NCI-H1694 (cell line): Measurements from ENCODE around the gene PHF8.

Source experiments
- DNase-seq: peaks from one replicate; lab custom pipeline; 2025; lab: John Stamatoyannopoulos, UW

Gene PHF8

DNA sequence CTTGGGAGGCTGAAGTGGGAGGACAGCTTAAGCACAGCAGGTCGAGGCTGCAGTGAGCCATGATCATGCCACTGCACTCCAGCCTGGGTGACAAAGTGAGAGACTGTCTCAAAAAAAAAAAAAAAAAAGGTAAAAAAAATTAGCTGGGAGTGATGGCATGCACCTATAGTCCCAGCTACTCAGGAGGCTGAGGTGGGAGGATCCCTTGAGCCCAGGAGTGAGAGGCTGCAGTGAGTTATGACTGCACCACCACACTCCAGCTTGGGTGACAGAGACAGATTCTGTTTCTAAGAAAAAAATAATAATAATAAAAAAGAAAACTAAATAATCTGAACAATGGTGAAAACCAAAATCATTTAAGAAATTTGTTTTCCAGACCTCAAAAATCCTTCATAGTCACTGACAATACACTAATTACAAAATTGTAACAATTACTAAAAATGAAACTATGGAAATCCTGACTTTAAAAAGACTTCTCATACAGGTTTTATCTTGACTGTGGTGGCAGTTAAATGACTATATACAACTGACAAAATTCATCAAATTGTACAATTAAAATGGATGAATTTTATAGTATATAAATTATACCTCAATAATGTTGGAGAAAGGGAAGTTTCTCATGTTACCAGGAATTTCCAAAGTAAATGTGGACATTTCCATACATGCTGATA is 31.3 kb downstream of the PHF8 start:
- no peak for DNase-seq

DNA sequence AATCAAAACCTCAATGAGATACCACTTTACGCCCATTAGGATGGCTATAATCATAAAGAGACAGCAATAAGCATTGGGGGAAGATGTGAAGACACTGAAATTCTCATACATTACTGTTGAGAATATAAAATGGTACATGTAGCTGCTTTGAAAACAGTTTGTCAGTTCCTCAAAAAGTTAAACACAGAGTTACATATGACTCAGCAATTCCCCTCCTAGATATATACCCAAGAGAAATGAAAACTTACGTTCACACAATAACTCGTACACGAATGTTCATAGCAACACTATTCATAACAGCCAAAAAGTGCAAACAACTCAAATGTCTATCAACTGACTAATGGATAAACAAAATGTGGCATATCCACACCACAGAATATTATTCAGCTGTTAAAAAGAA is 36.6 kb downstream of the PHF8 start:
- no peak for DNase-seq

DNA sequence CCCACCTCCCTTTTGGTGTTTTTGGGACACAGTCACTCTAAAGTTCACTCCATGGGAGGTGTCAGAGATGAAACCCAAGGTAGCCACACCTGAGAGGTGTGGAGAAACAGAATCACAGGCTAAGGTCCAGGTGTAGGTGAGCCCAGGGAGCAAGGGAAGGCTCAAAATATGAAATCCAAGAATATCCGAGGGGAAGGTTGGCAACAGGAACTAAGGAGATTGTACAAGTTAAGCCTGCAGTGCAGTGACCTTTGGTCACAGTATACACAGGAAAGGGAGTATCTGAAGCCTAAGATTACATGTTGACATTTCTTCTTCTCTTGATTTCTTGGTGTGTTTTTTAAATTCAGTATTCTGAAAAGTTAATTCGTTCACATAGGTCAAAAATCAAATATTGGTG is 46.5 kb downstream of the PHF8 start:
- DNase-seq: no peak

DNA sequence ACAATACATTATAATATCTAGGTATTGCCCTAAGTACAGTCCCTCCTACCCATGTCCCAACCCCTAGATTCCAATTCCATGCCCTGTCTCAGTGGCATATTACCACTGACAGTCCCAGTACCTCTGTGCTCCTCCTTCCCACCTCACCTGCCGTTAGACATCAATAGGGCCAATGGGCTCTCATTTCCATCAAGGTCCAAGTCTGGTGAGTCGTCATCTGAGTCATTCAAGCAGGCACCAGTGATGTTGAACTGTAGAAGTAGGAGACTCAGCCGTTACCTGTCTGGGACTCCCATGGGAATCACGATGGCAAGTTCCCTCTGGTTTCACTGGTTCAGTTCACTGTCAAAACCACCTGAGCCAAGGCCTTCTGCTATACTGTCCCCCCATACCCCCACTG is 51.7 kb downstream of the PHF8 start:
- no peak for DNase-seq

DNA sequence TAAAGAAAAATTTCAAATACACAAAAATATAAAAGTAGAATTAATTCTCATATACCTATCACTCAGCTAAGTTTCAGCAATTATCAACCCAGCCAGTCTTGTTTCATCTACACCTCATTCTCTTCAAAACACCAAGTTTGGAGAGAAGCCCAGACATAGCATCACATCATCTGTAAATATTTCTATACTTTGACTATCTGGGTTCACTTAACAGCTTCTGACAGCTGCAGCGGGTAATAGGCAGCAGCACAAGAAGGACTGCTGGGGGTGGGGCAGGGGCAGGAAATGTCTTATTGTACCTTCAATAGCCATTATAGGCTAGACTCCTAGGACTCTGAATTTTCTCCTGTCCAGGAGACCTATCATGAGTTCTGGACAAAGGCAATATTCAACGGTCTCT is 54.1 kb downstream of the PHF8 start:
- DNase-seq: no peak

DNA sequence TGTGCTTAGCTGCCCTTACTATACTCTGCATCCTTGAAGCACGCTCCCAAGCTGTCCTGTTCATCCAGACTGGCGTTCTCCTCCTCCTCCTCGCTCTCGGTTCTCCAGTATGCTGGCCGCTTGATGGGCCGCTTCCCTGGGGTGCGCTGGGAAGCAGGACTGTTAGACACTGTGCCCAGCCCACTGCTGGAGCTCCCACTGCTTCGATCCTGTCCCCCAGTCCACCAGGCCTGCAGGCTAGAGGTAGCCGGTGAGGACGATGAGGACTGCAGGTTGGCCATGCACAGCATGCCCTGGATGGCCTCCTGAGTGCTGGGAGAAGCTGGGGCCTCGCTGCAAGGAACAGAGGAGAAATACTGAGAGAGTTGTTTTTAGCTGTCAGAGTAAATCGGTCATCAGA is 59.4 kb downstream of the PHF8 start:
- DNase-seq: no peak

DNA sequence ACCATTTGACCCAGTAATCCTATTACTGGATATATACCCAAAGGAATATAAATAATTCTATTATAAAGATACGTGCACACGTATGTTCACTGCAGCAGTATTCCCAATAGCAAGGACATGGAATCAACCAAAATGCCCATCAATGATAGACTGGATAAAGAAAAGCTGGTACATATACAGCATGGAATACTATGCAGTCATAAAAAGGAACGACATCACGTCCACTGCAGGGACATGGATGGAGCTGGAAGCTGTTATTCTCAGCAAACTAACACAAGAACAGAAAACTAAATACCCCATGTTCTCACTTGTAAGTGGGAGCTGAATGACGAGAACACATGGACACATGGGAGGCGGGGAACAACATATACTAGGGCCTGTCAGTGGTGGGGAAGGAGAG is 69.7 kb downstream of the PHF8 start:
- DNase-seq: no peak

DNA sequence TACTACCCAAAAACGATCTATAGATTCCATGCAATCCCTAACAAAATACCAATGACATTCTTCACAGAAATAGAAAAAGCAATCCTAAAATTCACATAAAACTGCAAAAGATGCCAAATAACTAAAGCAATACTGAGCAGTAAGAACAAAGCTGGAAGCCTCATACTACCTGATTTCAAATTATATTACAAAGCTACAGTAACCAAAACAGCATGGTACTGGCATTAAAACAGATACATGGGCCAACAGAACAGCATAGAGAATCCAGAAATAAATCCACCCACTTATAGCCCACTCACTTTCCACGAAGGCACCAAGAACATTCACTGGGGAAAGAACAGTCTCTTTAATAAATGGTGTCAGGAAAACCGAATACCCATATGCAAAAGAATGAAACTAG is 74.7 kb downstream of the PHF8 start:
- DNase-seq: no peak

DNA sequence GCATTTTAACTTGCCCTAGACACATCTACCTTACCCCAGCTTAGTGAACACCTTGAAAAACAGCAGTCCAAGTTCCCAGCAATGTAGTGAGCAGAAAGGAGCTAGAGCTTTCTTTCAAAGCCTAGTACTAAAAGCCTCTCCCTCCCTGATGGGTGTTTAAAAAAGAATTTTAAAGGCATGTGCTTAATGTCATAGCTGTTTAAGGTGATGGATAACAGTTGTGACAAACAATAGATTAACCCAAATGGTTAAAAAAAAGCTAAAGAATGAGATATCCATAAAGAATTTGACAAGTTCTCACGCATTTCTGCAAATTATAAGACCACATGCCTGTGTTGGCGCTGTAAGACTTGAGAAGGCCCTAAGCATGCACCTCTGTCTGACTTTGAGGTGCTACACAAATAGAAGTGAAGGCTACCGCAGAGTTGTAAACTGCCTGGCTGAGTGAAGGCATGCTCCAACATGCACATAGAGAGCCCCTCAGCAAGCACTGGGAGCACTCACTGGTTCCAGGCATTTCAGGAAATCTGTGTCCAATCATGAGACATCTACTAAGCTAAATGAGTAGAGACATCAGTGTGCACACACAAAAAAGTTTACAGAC is 94.0 kb downstream of the PHF8 start:
- DNase-seq: no peak

DNA sequence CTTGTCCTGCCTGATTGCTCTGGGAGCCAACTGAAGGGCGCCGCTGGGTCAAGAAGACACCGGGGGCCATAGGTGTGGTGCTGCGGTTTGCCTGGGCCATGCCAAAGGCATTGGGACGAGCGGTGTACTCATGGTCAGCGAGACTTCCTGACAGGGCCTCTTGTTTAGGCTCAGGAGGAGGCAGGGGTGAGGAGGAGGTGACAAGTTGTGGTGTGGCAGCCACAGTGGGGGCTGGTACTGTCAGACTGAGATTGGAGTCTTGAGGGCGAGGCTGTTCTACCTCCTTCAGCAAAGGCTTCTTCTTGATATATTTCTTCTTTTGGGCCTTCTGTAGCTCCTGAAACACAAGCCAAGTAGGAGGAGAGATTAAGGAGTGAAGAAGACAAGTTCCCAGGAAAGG is 104.1 kb downstream of the PHF8 start:
- no peak for DNase-seq

DNA sequence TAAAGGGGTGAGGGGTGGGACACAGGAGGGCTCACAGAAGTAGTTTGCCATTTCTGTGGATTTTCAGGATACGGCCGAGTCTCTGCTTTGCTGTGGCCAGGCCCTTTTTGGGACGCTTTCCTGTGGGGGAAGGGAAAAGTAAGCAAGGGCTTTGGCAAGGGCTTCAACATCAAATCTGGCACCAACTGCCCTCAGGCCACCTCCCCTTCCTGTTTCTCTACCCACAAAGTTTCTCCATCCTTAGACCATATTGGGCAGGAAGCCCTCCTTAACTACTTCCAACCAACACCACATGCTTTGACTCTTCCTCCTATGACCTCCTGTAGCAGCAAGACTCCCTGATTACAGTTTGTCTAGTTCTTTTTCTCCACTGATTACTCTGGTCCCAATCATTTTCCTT is 105.1 kb downstream of the PHF8 start:
- DNase-seq: no peak

DNA sequence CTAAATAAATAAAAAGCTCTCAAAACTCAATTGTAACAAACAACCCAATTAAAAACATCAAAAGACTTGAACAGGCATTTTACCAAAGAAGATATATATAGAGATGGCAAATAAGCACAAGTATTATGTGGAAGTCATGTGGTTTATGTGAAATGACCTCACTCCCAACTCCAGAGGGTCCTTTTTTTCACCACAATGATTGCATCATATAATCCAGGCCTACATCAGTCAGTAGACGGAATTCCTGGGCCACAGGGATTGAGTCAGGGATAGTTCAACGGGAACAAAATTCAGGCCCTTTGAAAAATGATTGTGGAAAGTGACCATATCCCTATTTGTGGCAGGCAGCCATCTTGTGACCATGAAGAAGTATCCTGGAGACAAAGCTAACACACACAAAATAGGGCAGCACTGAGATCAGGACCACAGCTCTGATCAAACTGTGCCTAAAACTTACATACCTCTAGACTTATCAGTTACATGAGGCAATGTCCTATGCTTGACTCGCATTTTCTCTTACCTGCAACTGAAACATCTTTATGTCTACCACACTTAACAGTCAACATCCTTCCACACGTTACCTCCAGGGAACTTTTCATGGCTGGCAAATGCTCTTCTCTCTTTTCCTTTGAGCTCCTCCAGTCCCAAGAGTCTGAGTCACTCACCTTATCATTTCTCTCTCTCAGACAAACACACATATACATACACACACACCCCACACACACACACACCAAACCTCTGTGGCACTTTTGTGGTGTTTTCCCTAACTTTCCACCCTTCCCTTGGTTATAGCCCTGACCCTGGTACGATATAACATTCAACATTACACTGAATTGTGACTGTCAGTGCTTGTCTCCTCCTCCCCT is 113.5 kb downstream of the PHF8 start:
- no peak for DNase-seq

DNA sequence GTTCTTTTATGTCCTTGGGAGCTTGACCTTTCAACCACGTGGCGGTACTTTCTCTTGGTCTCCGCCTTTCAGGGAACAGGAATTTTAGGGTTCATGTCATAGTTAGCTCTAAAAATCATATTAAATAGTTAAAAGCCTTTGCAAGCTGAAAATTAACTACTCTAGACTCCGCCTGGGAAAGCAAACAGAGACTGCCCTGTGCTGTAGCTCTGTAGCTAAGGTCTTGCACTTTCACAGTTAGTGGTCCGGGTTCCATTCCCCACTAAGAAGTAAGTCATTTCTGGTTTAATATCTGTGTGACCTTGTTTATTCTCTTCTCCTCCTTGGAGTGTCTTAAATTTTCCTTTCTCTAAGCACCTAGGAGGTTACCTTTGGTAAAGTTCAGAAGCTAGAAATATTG is 118.2 kb downstream of the PHF8 start:
- DNase-seq: no peak

DNA sequence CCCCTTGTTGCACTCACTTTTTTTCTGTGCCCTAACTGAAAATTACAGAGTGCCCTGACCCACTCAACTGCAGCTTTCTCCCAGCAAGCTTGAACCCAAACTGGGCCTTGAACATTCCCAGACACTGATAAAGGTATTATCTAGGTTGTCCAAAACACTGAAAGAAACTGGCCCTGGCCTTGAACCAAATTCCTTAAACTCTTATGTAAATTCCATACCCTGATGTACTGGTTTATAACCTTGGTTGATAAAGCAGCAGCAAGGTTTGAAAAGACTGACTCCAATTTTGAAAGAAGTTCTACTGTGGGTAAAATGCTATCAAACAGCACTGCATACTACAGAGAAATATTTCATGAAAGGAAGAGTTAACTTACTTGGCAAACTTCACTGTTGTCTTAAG is 125.6 kb downstream of the PHF8 start:
- DNase-seq: no peak

DNA sequence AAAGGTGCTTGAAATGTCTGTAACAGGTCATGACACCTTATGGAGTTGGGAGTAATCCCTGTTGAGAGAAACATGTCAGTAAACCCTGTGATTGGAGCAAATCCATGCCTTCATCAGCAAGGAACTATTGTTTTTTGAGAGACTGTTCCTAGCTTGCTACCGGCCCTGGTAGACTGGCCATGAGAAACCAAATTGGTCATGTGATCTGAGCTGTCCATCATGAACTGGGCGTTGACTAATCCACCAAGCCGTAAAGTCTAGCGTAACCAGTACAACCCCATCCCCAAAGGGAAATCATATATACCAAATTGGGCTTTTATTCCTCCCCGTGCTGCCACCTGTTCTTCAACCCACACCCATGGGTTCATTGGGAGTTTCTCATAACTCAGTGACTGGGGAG is 143.7 kb downstream of the PHF8 start:
- DNase-seq: no peak

DNA sequence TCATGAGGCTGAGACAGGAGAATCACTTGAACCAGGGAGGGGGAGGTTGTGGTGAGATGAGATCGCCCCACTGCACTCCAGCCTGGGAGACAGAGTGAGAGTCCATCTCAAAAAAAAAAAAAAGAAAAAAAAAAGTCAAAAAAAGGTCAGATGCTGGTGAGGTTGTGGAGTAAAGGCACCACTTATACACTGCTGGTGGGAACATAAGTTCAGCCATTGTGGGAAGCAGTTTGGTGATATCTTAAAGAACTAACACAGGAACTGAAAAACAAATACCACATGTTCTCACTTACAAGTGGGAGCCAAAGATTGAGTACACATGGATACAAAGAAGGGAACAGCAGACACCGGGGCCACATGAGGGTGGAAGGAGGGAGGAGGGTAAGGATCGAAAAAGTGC is 149.0 kb downstream of the PHF8 start:
- DNase-seq: no peak
